GM19468 (cell line): Measurements from ENCODE around the gene ARID1B.

Source experiments
- ATAC-seq: cut with Tn5 transposase; IDR thresholded peaks from one replicate; pipeline ENCODE4 v1.9.1; 2021; ENCODE audit warnings: mild to moderate bottlenecking, moderate library complexity, moderate number of reproducible peaks; ENCODE audit not compliant: unreplicated experiment; ENCODE audit errors: extremely low read depth

The ARID1B gene

DNA sequence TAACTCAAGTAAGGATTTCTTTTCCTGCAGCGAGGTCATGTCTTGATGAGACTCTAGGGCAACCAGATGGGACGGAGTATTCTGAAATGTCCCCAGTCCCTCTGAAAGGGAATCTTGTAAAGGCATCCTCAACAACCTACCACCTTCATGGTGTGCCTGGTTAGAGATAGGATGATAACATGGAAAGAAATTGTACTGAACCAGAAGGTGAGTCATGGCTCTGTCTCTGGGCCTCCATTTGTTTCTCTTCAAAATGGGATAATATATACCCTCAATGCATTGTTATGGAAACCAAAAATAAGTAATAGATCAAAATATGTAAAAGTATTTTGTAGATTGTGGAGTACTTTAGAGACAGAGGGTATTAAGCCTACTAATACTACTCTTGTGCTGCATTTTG is 219.1 kb downstream of the ARID1B start:
- no peak for ATAC-seq

DNA sequence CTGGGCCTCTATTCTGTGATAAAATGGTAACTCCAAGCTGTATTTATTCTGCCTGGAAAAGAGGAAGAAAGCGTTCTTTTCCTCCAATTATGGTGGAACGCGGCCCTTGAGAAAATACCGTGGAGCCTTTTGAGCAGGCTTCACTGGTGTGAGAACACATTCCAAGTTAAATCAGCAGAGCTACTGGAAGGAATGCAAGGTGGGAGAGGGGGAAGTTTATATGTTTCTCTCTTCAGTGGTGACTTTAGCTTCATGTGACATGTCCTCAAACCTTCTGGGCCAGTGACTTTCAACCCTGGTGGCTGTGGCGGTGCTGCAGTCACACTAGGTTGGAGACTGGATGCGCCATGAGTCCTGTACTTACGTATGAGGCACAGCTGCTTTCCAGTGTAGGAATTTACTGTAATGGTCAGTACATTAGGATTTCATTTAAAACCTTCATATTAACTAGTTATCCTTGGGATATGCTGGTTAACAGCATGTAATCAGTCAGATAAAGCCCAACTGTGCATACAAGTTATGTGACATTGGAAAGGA is 221.7 kb downstream of the ARID1B start:
- no peak for ATAC-seq

DNA sequence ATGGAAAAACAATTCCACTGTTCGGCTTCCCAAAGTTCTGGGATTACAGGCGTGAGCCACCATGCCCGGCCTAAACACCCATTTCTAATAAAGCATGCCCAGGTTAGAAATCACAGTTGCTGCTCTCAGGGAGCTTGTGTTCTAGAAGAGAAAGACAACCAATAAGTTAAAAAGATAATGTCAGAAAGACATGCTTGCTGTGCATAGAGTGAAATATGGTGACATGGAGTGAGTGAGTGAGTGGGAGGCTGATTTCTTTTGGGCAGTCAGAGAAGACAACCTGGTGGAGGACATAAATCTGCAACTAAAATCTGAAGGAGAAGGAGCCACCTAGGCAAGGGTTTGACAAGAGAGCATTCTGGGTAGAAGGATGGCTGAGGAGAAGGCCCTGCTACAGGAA is 222.6 kb downstream of the ARID1B start:
- no peak for ATAC-seq

DNA sequence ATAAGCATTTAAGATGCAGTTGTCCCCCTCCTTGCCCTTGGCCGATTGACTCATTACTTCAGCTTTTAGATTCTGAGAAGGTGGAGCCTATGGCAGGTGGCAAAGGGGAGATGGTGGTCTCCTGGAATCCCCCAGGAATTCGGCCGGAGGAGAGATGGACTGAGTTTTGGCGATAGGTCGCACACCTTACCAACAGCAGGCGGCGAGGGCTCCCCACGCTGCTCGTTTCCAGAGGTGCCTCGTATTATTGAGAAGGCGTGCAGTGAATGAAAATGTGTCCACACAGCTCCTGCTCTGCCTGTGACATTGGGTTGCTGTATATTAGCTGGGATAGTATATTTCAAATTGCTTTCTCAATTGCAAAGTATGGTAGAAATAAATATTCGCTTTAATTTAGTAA is 224.5 kb downstream of the ARID1B start:
- no peak for ATAC-seq

DNA sequence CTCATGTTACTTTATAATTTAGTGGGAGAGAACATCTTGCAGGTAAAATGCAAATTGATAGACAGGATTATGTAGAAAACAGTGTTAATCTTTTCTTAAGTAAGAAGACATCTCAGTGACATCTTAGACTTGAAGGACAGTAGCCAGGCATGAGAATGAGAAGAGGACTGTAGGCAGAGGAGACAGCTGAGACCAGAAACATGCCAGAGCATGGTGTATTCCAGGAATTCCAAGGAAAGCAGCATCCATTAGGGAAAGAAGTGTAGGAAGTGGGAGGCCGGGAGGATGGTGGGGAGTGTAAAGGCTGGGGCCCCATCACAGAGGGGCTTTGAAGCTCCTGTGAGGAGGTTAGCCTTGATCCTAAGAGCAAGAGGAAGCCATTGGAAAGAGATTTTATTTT is 225.6 kb downstream of the ARID1B start:
- ATAC-seq, result no peak

DNA sequence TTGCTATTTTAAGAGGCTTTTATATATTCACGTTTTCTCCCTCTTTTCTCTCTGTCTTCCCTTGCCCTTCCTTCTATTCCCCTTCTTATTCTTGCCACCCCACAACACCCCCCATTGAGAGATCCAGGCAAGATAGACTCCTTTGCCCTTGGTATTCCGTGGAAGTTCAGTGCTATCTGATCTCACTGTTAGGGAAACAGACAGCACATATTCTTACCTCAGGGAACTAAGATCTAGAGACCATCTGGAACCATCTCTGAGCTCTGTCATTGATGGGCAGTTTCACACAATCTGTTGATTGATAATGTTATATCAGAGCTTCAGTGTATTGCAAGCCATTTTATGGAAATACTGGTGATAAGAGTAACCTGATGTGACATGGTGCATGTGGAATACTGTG is 228.8 kb downstream of the ARID1B start:
- ATAC-seq, result no peak

DNA sequence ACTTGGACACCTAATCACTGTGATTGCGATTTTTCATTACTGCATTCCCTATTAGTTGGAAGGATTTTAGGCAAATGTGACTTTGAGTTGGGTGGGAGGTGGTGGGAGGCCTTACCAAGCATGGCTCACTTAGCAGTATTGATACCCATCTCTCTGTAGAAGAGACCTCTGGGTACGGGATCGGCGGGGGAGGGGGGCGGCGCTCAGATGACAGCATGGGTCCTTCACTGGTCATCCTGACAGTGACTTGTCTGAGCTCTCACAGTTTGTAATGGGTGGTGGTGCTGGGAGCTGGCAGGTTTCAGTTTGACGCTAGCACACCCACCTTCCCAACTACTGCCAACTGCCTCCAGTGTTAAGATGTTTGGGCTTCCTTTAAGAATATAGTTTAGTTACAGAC is 231.4 kb downstream of the ARID1B start:
- ATAC-seq, result no peak

DNA sequence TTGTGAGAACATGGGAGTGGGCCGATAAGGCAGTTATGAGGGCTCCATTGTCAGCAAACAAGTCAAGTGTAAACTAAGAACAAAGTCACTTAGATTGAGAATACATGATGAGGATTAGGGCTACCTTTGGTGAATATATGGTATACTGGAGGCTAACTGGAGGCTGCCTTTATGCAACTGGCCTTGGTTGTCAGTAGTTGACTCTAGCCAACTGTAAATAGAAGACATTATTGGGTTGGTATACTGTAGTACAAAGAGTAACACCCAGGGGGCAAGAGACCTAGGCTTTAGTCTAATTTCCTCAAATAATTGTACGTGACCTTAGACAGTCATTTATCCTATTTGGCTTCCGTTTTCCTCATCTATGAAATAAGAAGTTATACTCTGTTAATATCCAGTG is 235.2 kb downstream of the ARID1B start:
- no peak for ATAC-seq

DNA sequence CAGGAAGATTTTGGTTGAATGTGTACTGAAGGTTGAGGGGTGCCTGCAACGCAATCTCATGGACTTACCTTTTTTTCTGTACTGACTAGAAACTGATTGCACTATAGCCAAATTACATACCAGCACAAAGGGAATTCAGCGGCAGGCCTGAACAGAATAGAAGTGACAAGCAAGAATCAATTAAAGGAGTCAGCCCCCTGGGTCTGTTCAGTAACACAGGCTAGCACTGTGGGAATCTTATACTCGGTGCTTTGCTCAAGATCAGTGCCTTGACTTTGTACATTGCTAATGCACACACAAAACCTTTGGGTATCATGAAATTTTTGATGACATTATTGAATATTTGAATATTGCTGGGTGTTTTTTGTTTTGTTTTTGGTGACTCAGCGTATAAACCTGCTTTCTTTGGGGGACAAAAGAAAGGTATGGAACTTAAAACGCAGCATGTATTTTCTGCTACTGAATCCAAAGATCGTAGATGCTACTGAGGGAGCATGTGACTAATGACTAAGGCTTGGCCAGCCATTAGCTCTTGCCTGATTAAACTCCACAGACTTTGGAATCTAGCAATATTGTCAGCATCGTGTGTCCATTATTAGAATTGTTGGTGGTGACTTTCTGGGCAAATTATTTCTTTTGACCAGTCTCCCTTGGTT is 236.6 kb downstream of the ARID1B start:
- no peak for ATAC-seq

DNA sequence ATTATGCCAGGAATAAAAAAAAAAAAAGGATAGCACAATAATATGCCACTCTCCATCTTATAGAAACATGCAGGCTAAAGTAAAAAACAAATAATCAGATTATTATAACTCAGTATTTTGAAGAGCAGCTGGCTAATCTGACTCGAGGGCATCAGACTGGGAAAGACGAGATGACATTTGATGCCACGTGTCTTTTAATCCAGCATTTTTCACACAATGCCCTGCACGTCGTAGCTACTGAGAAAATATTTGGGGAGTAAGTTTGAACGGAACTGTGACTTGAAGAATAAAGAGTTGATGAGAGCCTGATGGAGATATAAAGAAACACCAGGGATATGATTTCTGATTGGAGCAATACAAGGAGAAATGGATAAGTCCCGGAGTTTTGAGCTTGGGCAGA is 237.7 kb downstream of the ARID1B start:
- ATAC-seq, result no peak

DNA sequence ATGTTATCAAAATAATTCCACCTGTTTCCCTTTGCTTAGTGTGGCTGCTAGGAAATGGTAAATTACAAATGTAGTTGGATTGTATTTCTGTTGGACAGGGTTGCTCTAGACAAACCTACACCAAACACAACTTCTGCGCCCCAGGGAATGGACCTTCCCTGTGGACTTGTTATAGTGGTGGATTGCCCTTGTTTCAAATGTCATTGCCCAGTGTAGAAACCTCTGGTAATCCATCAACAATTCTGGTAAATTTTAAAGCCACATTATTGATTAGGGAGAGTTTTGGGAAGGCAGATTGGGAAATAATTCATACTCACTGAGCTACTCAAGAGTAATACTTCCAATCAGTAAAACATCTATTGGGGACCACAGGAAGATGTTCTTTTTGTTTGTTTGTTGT is 239.8 kb downstream of the ARID1B start:
- ATAC-seq, result no peak

DNA sequence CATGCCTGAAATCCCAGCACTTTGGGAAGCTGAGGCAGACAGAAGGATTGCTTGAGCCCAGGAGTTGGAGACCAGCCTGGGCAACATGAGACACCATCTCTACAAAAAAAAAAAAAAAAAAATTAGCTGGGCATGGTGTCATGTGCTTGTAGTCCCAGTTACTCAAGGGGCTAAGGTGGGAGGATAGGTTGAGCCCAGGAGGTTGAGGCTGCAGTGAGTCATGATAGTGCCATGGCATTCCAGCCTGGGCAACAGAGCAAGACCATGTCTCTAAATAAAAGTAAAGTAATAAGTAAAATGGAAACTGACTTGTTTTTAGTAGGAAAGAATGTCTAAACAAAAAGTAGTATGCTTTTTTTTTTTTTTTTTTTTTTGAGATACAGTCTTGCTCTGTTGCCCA is 240.7 kb downstream of the ARID1B start:
- no peak for ATAC-seq

DNA sequence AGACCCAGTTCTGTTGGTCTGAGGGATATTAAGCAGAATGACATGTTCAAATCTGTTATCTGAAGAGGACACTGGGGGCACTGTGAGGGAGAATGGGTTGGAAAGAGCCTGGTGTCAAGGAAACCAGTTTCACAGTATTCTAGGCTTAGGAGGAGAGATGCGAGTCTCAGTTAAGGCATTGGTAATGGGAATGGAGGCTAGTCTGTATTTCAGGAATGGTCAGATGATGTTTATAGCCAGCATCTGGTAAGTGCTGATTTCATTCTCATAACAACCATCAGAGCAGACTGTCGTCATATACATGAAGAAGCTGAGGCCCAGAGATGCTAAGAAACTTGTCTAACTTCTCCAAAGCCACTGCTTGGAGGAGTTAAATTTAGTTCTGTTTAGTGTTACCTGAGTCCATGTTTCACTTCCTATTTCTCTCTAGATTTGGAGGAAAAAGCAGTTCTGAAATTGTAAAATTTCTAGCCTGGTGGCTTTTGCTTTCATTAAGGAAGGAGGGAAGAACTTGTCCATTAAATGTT is 242.0 kb downstream of the ARID1B start:
- no peak for ATAC-seq

DNA sequence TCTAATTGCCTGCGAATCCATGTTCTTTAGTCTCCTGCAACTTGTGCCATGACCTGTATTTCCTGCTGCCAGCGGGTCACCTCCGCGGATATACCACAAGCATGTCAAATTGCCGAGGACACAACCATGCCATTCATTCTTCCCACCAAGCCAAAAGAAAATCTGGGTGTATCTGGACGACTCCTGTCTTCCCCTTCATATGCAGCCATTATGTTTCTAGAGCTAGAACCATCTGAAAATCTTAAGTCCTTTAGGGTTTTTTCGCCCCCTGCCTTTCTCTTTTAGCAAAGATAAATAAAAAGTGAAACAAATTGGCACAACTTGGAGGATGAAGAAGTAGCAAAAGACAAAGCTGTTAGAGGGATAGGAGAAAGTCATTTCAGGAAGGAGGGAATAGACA is 242.6 kb downstream of the ARID1B start:
- no peak for ATAC-seq

DNA sequence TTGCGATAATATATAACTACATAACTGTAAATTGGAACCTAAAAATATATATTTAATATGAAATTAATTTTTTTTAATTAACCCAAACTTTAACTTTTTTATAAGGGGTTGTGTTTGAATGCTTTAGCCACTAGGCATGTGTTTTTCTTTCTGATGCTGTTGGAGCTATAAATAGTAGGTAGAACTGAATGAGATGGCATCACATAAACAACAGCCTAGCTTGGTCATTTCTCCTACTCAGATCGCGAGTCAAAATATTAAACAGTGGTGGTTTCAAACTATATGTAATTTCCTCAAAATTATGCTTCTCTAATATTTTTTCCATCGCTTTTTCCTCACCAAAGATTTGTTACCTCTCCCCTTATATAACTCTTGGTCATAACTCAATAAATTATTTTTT is 243.2 kb downstream of the ARID1B start:
- no peak for ATAC-seq

DNA sequence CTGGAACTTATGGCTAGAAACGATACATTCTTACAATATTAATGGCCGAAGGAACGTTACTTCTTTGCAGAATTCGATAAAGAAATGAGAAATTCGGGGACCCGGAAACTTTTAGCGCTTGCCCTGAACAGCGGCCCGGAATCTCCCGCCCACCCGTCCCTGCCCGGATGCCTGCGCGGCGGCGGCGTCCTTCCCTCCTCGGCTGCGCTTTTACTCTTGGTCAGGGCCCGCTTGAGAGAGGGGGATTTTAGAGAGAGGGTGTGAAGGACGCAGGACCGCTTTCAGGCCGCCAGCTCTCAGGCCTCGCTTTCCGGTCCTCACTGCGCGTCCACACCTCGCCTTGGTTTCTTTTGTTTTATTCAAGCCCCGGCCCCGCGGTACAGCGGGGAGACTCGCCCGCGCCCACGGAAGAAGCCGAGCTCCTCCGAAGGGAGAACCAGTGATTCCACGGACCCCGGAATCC is 243.7 kb downstream of the ARID1B start:
- ATAC-seq, result no peak

DNA sequence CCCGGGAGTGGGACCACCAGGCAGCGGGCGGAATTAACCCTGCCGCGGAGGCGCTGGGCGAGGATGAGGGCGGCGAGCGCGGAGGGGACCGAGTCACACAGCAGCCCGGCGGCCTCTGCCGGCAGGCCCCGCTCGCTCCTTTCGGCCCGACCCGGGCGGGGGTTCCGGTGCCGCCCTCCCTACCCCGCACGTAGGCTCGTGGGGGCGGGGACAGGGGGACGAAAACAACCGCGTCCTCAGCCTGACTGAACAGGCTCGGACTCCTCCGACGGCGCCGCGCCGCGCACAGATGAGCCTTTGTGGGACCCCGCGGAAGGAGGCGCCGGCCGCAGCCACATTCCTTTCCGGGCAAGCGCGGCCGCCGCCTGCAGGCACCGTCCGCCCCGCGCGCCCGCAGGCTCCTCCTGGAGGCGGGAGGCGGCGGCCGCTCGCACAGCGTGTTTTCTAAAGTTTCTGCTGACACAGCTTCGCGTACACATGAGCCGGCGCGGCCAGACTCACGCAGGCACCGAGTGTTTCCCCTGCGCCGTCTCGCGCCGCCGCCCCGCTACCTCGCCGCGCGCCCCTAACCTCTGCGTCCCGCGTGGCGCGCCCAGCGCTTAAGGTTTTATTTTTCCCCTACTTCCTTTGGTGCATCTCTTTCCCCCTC is 244.3 kb downstream of the ARID1B start:
- peak; percentile 67 for ATAC-seq

DNA sequence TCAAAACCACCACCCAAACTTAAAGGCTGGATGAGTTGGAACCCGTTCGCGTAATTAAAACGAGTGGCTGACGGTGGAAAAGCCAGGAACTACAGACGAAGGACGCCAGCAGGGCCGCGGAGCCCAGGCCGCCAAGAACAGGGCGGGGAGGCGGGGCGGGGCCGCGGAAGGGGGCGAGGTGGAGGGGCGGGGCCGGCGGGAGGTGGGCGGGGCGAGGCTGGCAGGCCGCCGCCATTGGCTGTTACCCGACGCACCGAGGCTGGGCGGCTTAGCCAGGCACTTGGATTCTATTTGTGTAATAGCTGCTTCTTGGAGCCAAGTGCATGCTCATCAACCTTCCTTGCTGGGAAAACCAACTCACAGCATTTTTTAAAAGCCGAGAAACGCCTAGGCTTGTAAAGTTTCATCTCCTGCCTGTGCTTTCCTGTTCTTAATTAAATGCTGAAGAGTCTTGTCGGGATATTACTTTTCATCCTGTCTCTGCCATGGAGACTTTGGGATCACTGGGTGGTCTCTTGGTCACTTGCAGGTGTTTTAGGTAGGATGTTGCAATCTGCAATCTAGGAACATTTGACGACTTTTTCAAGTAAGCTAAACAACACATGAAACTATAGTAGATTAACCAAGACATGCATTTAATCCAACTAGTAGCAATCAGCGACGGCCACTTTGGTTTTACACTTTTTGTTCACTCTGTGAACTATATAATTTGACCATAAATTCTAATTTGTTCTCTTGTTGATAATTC is 245.0 kb downstream of the ARID1B start:
- no peak for ATAC-seq

DNA sequence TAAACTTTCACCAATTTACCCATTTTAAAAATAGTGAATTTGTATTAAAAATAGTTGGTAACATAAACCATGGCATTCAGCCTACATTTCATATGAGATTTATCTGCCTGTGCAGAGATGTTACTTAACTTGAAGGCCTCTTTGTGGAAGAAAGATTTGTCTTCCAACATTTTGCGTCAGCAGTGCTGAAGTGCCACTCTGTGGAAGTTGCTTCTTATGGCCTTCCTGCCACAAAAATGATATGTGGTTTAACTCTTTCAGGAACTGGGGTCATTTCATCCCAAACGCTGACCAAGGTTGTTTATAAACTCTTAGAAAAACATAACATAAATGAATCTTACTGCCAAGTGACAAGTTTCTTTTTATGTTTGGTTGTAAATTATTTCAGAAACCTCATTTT is 246.8 kb downstream of the ARID1B start:
- no peak for ATAC-seq

DNA sequence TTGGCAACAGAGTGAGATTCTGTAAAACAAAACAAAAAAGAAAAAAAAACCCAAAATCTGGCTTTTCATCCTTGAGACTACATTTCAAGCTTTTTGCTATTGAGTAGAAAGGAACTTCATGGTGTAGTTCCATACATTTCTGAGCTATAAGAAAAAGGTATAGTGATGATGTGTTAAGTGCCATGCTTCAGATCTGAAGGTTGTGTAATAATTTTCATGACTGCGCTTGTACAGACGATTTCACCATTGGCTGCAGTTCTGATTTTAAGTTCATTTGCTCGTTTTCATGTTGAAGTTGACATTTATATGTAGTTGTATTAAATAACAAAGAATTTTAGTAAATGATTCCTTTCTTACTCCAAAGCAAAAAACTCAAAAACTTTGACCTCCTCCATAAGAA is 247.6 kb downstream of the ARID1B start:
- no peak for ATAC-seq

DNA sequence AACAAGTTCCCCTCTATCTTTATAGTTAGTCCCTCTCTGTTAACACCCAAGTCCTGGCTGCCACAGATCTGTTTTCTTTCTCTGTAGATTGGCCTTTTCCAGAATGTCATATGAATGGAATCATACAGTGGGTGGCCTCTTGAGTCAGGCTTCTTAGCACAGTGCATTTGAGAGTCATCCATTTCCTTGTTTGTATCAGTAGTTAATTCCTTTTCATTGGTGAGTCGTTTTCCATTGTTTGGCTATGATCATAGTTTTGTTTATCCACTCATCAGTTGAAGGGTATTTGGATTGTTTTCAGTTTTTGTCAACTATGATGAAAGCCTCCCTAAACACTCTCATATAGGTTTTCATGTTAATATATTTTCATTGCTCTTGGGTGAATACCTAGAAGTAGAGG is 248.3 kb downstream of the ARID1B start:
- no peak for ATAC-seq
